Vagina (tissue), 2 donors: Measurements from ENCODE around the gene CYP27B1.

Source experiments
- CTCF ChIP-seq, 3 experiments: fragments of 450-650 bp in 2 of 3; fragments of 200-600 bp in 1 of 3; sonication (generic) in 1 of 3; IDR thresholded peaks; one replicate each; pipeline ENCODE4 v1.5.1; 2017 to 2019; ENCODE audit warnings: antibody characterized with exemption in 3 of 3, mild to moderate bottlenecking in 2 of 3, moderate library complexity in 2 of 3
- POLR2A ChIP-seq, 2 donors: fragments of 450-650 bp; IDR thresholded peaks; one replicate each; pipeline ENCODE4 v1.6.1; 2017; ENCODE audit warnings: antibody characterized with exemption in 2 of 2, mild to moderate bottlenecking in 2 of 2, moderate library complexity in 2 of 2
- POLR2AphosphoS5 ChIP-seq, 2 donors: sonication (generic); formaldehyde crosslinking; IDR thresholded peaks; one replicate each; pipeline ENCODE4 v1.9.0; 2017; ENCODE audit warnings: antibody characterized with exemption in 2 of 2, mild to moderate bottlenecking in 2 of 2, low read depth in 1 of 2; ENCODE audit not compliant: insufficient read depth in 1 of 2

- no peak for TF ChIP-seq CTCF (IDR thresholded peaks at IDR 0.05)
- no peak for TF ChIP-seq POLR2AphosphoS5 (IDR thresholded peaks at IDR 0.05; ENCODE audit: insufficient read depth in 1 of 2, low read depth in 1 of 2)
- TF ChIP-seq POLR2A (IDR thresholded peaks at IDR 0.05) = no peak
These were observed 2.7 kb upstream of the CYP27B1 start for GRCh38 chr12:57769594-57769993.
